HG02884 (cell line): Measurements from ENCODE around the gene HELZ2.

Experiments
- ATAC-seq: cut with Tn5 transposase; IDR thresholded peaks from one replicate; pipeline ENCODE4 v1.9.1; 2021; ENCODE audit warnings: mild to moderate bottlenecking, moderate library complexity; ENCODE audit not compliant: unreplicated experiment

HELZ2 gene

DNA sequence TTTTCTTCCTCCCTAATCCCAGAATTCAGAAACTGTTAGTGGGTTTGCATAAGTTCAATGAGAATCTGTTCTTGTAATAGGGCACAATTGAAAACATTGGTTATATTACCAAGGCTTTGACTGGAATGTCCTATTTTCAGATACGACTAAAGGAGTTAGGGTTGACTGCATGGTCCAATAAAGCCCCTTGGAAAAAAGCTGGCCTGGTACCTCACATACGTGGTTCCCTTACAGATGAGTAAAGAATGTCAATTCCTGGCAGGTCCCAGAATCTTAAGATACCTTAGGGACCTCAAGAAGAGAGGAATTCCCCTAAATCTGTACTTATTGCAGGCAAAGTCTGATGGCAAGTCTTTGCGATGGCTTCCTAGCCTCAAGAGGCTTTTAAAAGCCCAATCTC is 48.9 kb downstream of the HELZ2 start:
- no peak for ATAC-seq
